Prostate gland (tissue), 2 donors: ENCODE measurements around the gene ACACA. TPM values are rescaled to one million over a fixed set of nuclear protein-coding genes. Genes with fewer than 3 reads are reported as not detected.

ENCODE experiments used
- DNase-seq: peaks from one replicate; pipeline ENCODE4 v3.0.0-alpha.2; 2019; ENCODE audit warnings: low spot score
- H3K27ac ChIP-seq, 2 donors: fragments of 200-600 bp; sonication (generic); 2 replicates each; pipeline ENCODE4 v1.5.1; 2017 to 2019
- H3K27me3 ChIP-seq: fragments of 200-600 bp; sonication (generic); replicated peaks from 2 replicates; pipeline ENCODE4 v1.5.1; 2019; ENCODE audit not compliant: insufficient read depth
- H3K36me3 ChIP-seq, 2 donors: fragments of 200-600 bp; sonication (generic); 1 replicate in 1 of 2; 2 replicates in 1 of 2; pipeline versions ENCODE4 v1.5.1 to v1.8.1; 2017 to 2019
- H3K4me1 ChIP-seq: fragments of 200-600 bp; sonication (generic); replicated peaks from 2 replicates; pipeline ENCODE4 v1.5.1; 2019
- H3K4me3 ChIP-seq, 2 donors: fragments of 200-600 bp; sonication (generic); 2 replicates each; pipeline ENCODE4 v1.5.1; 2017 to 2019
- H3K9me3 ChIP-seq: fragments of 200-600 bp; sonication (generic); 2 replicates; pipeline ENCODE4 v1.5.1; 2017
- CTCF ChIP-seq, 4 experiments: fragments of 200-600 bp in 2 of 4; fragments of 450-650 bp in 2 of 4; sonication (generic) in 2 of 4; IDR thresholded peaks; 1 replicate in 3 of 4; 2 replicates in 1 of 4; pipeline ENCODE4 v1.5.1; 2016 to 2019; ENCODE audit warnings: antibody characterized with exemption in 4 of 4, mild to moderate bottlenecking in 2 of 4, moderate library complexity in 2 of 4
- POLR2A ChIP-seq: fragments of 450-650 bp; IDR thresholded peaks from one replicate; pipeline ENCODE4 v1.6.1; 2016; ENCODE audit warnings: antibody characterized with exemption, mild to moderate bottlenecking
- POLR2AphosphoS5 ChIP-seq: sonication (generic); formaldehyde crosslinking; IDR thresholded peaks from one replicate; pipeline ENCODE4 v1.6.1; 2017; ENCODE audit warnings: antibody characterized with exemption
- WGBS: methylation state at CpG from one replicate; pipeline ENCODE4 v1.1.5; 2018; 5-methylcytosine and 5-hydroxymethylcytosine counted together
- intact Hi-C: fragments of 100-400 bp; cut with DNase I; formaldehyde crosslinking; loops from one replicate; pipeline ENCODE4 v1.14.2; 2022
- total RNA-seq, 2 donors: library from RNA; depleted of rRNA; stranded (reverse); fragments of >200 nt; gene quantifications; one replicate each; pipeline ENCODE4 v1.1.0, GENCODE V29; 2016

ACACA gene
- total RNA-seq, 2 donors from 2014 or later: 54.2 to 71.3 TPM

GRCh38 chr17:37051833-37052232 lies 354.8 kb downstream of the ACACA start:
- H3K36me3 ChIP-seq: peaks cover 0 to 4% of the 10 kb centered on the region in 2 donors
- no peaks in the 10 kb centered on the region for H3K27me3 ChIP-seq
- no peaks in the 10 kb centered on the region for H3K4me1 ChIP-seq
- TF ChIP-seq POLR2AphosphoS5 (no peak), POLR2A (no peak), CTCF (IDR thresholded peaks at IDR 0.05) (no peak)
- no peaks in the 10 kb centered on the region for H3K9me3 ChIP-seq
- 95% methylated on average over 3 of the region's 3 CpGs for WGBS
- DNase-seq: no peak
- H3K27ac ChIP-seq: no peak overlapping the region
- H3K4me3 ChIP-seq: no peak overlapping the region
- intact Hi-C loops: loop anchor here (10.0 kb wide), 1 partner anchor 163 kb away; no protein-coding TSS in a partner anchor

- H3K4me1 ChIP-seq: no peaks in the 10 kb centered on the region
- no peak for DNase-seq
- intact Hi-C loops: loop anchor here (10.0 kb wide), 1 partner anchor 163 kb away; no protein-coding TSS in a partner anchor
- H3K4me3 ChIP-seq: no peak overlapping the region
- TF ChIP-seq POLR2AphosphoS5: no peak
- no peak for TF ChIP-seq CTCF (IDR thresholded peaks at IDR 0.05)
- no peak for TF ChIP-seq POLR2A
- no peak overlapping the region for H3K27ac ChIP-seq
- 82% methylated on average over 5 of the region's 5 CpGs for WGBS
- H3K36me3 ChIP-seq: no peaks in the 10 kb centered on the region
- no peaks in the 10 kb centered on the region for H3K27me3 ChIP-seq
- no peaks in the 10 kb centered on the region for H3K9me3 ChIP-seq
Observed at GRCh38 chr17:37051381-37051780, 355.3 kb downstream of the ACACA start.

GRCh38 chr17:37050920-37051319 lies 355.7 kb downstream of the ACACA start:
- no peaks in the 10 kb centered on the region for H3K27me3 ChIP-seq
- no peak for DNase-seq
- WGBS: 81% methylated on average over 5 of the region's 5 CpGs

GRCh38 chr17:37048811-37049210 lies 357.8 kb downstream of the ACACA start:
- WGBS: 94% methylated on average over 5 of the region's 5 CpGs
- intact Hi-C loops: no loop called here

More at GRCh38 chr17:37050920-37051319, 355.7 kb downstream of the ACACA start:
- no peak overlapping the region for H3K27ac ChIP-seq
- intact Hi-C loops: loop anchor here (10.0 kb wide), 1 partner anchor 164 kb away; no protein-coding TSS in a partner anchor
- no peaks in the 10 kb centered on the region for H3K4me1 ChIP-seq
- H3K9me3 ChIP-seq: no peaks in the 10 kb centered on the region
- H3K36me3 ChIP-seq: no peaks in the 10 kb centered on the region
- no peak overlapping the region for H3K4me3 ChIP-seq
- TF ChIP-seq POLR2A (no peak), POLR2AphosphoS5 (no peak), CTCF (IDR thresholded peaks at IDR 0.05) (no peak)

GRCh38 chr17:37047631-37048104 lies 359.0 kb downstream of the ACACA start:
- Histone ChIP-seq H3K4me3 (no peak overlapping the region), H3K4me1 (no peaks in the 10 kb centered on the region), H3K27me3 (no peaks in the 10 kb centered on the region), H3K9me3 (no peaks in the 10 kb centered on the region), H3K36me3 (no peaks in the 10 kb centered on the region), H3K27ac (no peak overlapping the region)
- intact Hi-C loops: loop anchor here (1.0 kb wide), 1 partner anchor 418 kb away; no protein-coding TSS in a partner anchor
- TF ChIP-seq POLR2A: no peak
- peak; percentile 78 to 90 (median 82) for TF ChIP-seq CTCF (IDR thresholded peaks at IDR 0.05)
- TF ChIP-seq POLR2AphosphoS5: no peak
- peak; percentile 77 for DNase-seq
- WGBS: 4% methylated on average over 9 of the region's 9 CpGs

More at GRCh38 chr17:37048811-37049210, 357.8 kb downstream of the ACACA start:
- Histone ChIP-seq H3K4me3 (no peak overlapping the region), H3K9me3 (no peaks in the 10 kb centered on the region), H3K27me3 (no peaks in the 10 kb centered on the region), H3K36me3 (no peaks in the 10 kb centered on the region), H3K4me1 (no peaks in the 10 kb centered on the region), H3K27ac (no peak overlapping the region)
- DNase-seq: no peak
- no peak for TF ChIP-seq POLR2AphosphoS5
- no peak for TF ChIP-seq POLR2A
